DOHH2 (cell line): ENCODE measurements around the gene GLB1L2.

Experiments
- H3F3A ChIP-seq: fragments of 200-600 bp; sonication (generic), shearing (Covaris generic); 2 replicates; pipeline ENCODE4 v1.6.0; 2016; ENCODE audit warnings: antibody characterized with exemption, mild to moderate bottlenecking; ENCODE audit not compliant: control insufficient read depth, insufficient read depth
- H3K27ac ChIP-seq: fragments of 200-600 bp; sonication (generic); 2 replicates; pipeline ENCODE4 v1.5.1; 2014; ENCODE audit warnings: low read depth, mild to moderate bottlenecking, low read length, moderate library complexity
- H3K27me3 ChIP-seq: fragments of 200-600 bp; sonication (generic); 2 replicates; pipeline ENCODE4 v1.6.1; 2014; ENCODE audit warnings: mild to moderate bottlenecking, low read length, mixed read lengths; ENCODE audit not compliant: control insufficient read depth
- H3K36me3 ChIP-seq: fragments of 200-600 bp; sonication (generic); 2 replicates; pipeline ENCODE4 v1.6.1; 2014; ENCODE audit warnings: mild to moderate bottlenecking, low read length, moderate library complexity, mixed read lengths; ENCODE audit not compliant: control insufficient read depth
- H3K4me1 ChIP-seq: fragments of 200-600 bp; sonication (generic); 2 replicates; pipeline ENCODE4 v1.6.1; 2014; ENCODE audit warnings: mild to moderate bottlenecking, low read length, mixed read lengths; ENCODE audit not compliant: control insufficient read depth
- H3K4me2 ChIP-seq: fragments of 200-600 bp; sonication (generic); 2 replicates; pipeline ENCODE4 v1.6.0; 2014; ENCODE audit warnings: mild to moderate bottlenecking, low read length, moderate library complexity
- H3K4me3 ChIP-seq: fragments of 200-600 bp; sonication (generic); 2 replicates; pipeline ENCODE4 v1.5.1; 2014; ENCODE audit warnings: mild to moderate bottlenecking, low read length, mixed read lengths
- H3K79me2 ChIP-seq: fragments of 200-600 bp; sonication (generic); 2 replicates; pipeline ENCODE4 v1.6.1; 2014; ENCODE audit warnings: mild to moderate bottlenecking, low read length, mixed read lengths; ENCODE audit not compliant: control insufficient read depth
- H3K9me2 ChIP-seq: fragments of 200-600 bp; sonication (generic); replicated peaks from 2 replicates; pipeline ENCODE4 v1.6.1; 2014; ENCODE audit warnings: mild to moderate bottlenecking, low read length, mixed read lengths; ENCODE audit not compliant: control insufficient read depth
- H3K9me3 ChIP-seq: fragments of 200-600 bp; sonication (generic); 2 replicates; pipeline ENCODE4 v1.6.1; 2014; ENCODE audit warnings: antibody characterized with exemption, low read length, mixed read lengths; ENCODE audit not compliant: control insufficient read depth, insufficient read depth
- H4K20me1 ChIP-seq: fragments of 200-600 bp; sonication (generic); 2 replicates; pipeline ENCODE4 v1.6.0; 2014; ENCODE audit warnings: low read depth, mild to moderate bottlenecking, antibody characterized with exemption, low read length, moderate library complexity; ENCODE audit not compliant: control insufficient read depth, insufficient read depth
- EZH2phosphoT487 ChIP-seq: fragments of 200-600 bp; sonication (generic); IDR thresholded peaks from 2 replicates; pipeline ENCODE4 v1.6.1; 2017; ENCODE audit warnings: borderline replicate concordance, mild to moderate bottlenecking, antibody characterized with exemption, low read length, moderate library complexity, mixed read lengths
- TF ChIP-seq, protein P1 (sequence below): fragments of 200-600 bp; sonication (generic); IDR thresholded peaks from one replicate; pipeline ENCODE4 v1.5.1; 2014; ENCODE audit warnings: antibody characterized with exemption, mild to moderate bottlenecking, low read depth, low read length; ENCODE audit not compliant: poor library complexity, severe bottlenecking

The GLB1L2 gene

DNA sequence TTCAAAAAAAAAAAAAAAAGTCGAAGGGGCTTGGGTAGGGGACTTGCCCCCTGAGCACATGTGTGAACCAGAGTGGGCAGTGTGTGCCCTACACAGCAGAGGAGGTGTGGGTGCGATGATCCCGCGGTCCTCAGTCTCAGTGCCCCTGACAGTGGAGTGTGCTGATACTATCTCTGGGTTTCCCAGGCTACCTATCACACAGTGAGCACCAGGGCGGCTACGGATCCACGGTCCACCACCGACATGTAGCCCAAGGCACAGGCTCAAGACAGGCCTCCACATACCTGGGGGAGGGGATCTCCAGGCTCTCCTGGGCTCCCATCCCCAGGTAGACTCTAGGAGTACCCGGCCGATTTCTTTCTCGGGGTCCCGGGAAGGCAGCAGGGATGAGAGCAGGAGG, 71.1 kb downstream of the GLB1L2 start:
- Histone ChIP-seq H3K9me2 (no peaks in the 10 kb centered on the region), H3K79me2 (no peaks in the 10 kb centered on the region), H4K20me1 (no peaks in the 10 kb centered on the region), H3K9me3 (no peaks in the 10 kb centered on the region), H3F3A (no peaks in the 10 kb centered on the region), H3K4me2 (no peak overlapping the region), H3K27ac (no peak overlapping the region), H3K4me3 (no peak overlapping the region), H3K4me1 (no peaks in the 10 kb centered on the region), H3K36me3 (no peaks in the 10 kb centered on the region), H3K27me3 (no peaks in the 10 kb centered on the region)
- no peak for TF ChIP-seq EZH2phosphoT487
- TF ChIP-seq, protein P1, sequence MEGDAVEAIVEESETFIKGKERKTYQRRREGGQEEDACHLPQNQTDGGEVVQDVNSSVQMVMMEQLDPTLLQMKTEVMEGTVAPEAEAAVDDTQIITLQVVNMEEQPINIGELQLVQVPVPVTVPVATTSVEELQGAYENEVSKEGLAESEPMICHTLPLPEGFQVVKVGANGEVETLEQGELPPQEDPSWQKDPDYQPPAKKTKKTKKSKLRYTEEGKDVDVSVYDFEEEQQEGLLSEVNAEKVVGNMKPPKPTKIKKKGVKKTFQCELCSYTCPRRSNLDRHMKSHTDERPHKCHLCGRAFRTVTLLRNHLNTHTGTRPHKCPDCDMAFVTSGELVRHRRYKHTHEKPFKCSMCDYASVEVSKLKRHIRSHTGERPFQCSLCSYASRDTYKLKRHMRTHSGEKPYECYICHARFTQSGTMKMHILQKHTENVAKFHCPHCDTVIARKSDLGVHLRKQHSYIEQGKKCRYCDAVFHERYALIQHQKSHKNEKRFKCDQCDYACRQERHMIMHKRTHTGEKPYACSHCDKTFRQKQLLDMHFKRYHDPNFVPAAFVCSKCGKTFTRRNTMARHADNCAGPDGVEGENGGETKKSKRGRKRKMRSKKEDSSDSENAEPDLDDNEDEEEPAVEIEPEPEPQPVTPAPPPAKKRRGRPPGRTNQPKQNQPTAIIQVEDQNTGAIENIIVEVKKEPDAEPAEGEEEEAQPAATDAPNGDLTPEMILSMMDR = no peak

- no peaks in the 10 kb centered on the region for H3F3A ChIP-seq
- H4K20me1 ChIP-seq = no peaks in the 10 kb centered on the region
- H3K4me3 ChIP-seq = no peak overlapping the region
- H3K79me2 ChIP-seq = no peaks in the 10 kb centered on the region
- TF ChIP-seq, protein P1 = no peak
- TF ChIP-seq EZH2phosphoT487 = no peak
- H3K4me2 ChIP-seq = no peak overlapping the region
- H3K9me3 ChIP-seq = no peaks in the 10 kb centered on the region
- H3K27me3 ChIP-seq = no peaks in the 10 kb centered on the region
- no peaks in the 10 kb centered on the region for H3K36me3 ChIP-seq
- H3K4me1 ChIP-seq = no peaks in the 10 kb centered on the region
- H3K9me2 ChIP-seq = no peaks in the 10 kb centered on the region
- H3K27ac ChIP-seq = no peak overlapping the region
Measured at GRCh38 chr11:134404575-134405341, 73.0 kb downstream of the GLB1L2 start.

GRCh38 chr11:134405436-134405835, 73.6 kb downstream of the GLB1L2 start:
- Histone ChIP-seq H3K27me3 (no peaks in the 10 kb centered on the region), H3K4me2 (no peak overlapping the region), H3K79me2 (no peaks in the 10 kb centered on the region), H3K36me3 (no peaks in the 10 kb centered on the region), H3K4me1 (no peaks in the 10 kb centered on the region), H4K20me1 (no peaks in the 10 kb centered on the region), H3K9me2 (no peaks in the 10 kb centered on the region), H3K9me3 (no peaks in the 10 kb centered on the region), H3K4me3 (no peak overlapping the region), H3F3A (no peaks in the 10 kb centered on the region), H3K27ac (no peak overlapping the region)
- TF ChIP-seq, protein P1 = no peak
